Umbilical cord (tissue), 2 donors: ENCODE measurements around the gene CYP39A1. TPM values are rescaled to one million over a fixed set of nuclear protein-coding genes. Genes with fewer than 3 reads are reported as not detected.

Experiments used
- DNase-seq: peaks from one replicate; pipeline ENCODE4 v3.0.0-alpha.2; 2015; ENCODE audit warnings: low spot score
- total RNA-seq: library from RNA; depleted of rRNA; stranded (reverse); fragments of >200 nt; gene quantifications from one replicate; pipeline ENCODE4 v1.2.3, GENCODE V29; 2014; ENCODE audit warnings: low replicate concordance; ENCODE audit not compliant: insufficient read depth

Gene CYP39A1, protein sequence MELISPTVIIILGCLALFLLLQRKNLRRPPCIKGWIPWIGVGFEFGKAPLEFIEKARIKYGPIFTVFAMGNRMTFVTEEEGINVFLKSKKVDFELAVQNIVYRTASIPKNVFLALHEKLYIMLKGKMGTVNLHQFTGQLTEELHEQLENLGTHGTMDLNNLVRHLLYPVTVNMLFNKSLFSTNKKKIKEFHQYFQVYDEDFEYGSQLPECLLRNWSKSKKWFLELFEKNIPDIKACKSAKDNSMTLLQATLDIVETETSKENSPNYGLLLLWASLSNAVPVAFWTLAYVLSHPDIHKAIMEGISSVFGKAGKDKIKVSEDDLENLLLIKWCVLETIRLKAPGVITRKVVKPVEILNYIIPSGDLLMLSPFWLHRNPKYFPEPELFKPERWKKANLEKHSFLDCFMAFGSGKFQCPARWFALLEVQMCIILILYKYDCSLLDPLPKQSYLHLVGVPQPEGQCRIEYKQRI
- total RNA-seq: 11.8 TPM

- DNase-seq: peak; percentile 94
Measured at GRCh38 chr6:46652603-46653438, at the start of gene CYP39A1, which contains the start of gene SLC25A27. TSS of gene CYP39A1 (minus strand) at chr6:46652818. CDS start at chr6:46652582, 236 bp downstream. TSS of gene SLC25A27 (plus strand) at chr6:46652975. CDS start at chr6:46653193, 218 bp downstream.

DNA sequence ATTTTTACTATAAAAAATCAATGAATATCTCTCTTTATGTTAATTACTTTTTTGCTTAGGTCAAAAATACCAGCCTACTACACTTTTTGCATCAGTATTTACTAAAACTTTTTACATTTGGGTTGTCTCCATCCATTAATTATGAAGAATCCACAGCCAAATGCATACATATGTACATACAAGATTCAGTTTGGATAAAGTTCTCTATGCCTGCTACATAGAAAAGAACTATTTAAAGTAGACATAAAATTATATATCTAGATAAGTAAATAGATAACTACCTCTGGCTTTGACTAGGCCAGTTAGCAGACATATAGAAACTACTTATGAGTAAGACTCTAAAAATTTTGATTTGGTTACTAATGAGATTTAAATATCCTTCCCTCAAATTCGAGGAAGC, 47.4 kb upstream of the CYP39A1 start:
- no peak for DNase-seq

GRCh38 chr6:46690911-46691451, 38.4 kb upstream of the CYP39A1 start:
- DNase-seq: no peak

GRCh38 chr6:46690141-46690755, 37.6 kb upstream of the CYP39A1 start:
- no peak for DNase-seq

DNA sequence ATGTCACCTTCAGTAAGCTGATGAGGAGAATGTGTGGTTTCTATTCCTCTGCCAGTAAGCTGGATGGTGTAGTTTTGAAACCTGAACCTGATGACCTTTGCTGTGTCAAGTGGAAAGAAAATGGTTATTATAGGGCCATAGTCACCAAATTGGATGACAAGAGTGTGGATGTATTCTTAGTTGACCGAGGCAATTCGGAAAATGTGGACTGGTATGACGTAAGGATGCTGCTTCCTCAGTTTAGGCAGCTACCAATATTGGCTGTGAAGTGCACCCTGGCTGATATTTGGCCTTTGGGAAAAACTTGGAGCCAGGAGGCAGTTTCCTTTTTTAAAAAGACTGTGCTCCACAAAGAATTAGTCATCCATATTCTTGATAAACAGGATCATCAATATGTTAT, 37.0 kb upstream of the CYP39A1 start:
- no peak for DNase-seq

DNA sequence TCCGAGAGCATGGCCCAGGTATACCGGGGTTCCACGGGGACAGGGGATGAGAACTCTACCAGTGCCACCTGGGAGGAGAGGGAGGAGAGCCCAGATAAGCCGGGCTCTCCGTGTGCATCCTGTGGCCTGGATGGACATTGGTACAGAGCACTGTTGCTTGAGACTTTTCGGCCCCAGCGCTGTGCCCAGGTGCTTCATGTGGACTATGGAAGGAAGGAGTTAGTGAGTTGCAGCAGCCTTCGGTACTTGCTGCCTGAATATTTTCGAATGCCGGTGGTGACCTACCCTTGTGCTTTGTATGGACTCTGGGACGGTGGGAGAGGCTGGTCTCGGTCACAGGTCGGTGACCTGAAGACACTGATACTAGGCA, 36.3 kb upstream of the CYP39A1 start:
- no peak for DNase-seq

GRCh38 chr6:46688117-46688965, 35.7 kb upstream of the CYP39A1 start:
- no peak for DNase-seq

DNA sequence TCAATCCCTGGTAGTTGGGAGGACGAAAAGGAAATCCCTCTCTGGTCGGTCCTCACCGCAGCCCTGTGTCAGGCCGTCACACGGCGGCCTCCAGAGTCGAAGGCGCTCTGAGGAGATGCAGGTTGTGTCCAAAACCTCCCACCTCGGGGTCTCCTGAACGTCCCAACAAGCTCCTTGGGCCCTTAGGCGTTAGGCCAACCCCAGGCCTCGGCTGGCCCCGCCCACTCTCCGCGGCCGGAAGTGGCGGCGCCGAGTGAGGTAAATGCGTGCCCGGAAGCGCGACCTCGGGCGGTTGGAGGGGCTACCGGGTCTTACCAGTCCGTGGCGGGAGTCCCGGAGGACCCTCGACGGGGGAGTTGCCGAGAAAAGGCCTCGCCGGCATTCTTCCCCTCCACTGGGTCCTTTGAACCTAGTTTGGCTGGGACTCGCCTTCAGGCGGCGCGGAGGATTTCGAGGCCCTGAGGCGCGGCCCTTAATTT, 35.0 kb upstream of the CYP39A1 start, which contains the start of gene TDRD6:
Gene TDRD6 (plus strand): TSS at position 267 of the 479 bp plus-strand sequence. CDS start 244 bp downstream, outside the sequence.
- no peak for DNase-seq

DNA sequence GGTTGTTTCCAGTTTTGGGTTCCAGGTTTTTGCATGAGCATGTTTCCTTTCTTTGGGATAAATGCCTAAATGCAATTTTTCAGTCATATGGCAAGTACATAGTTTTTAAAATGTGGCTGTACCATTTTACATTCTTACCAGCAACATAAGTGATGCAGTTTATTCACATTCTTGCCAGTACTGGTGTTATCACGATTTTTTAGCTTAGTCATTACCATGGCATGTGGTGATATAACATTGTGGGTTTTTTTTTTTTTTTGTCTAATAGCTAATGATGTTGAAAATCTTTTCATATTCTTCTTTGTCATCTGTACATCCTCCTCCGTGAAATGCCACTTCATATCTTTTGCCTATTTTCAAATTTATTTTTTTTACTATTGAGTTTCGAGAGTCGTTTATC, 32.2 kb upstream of the CYP39A1 start:
- no peak for DNase-seq

DNA sequence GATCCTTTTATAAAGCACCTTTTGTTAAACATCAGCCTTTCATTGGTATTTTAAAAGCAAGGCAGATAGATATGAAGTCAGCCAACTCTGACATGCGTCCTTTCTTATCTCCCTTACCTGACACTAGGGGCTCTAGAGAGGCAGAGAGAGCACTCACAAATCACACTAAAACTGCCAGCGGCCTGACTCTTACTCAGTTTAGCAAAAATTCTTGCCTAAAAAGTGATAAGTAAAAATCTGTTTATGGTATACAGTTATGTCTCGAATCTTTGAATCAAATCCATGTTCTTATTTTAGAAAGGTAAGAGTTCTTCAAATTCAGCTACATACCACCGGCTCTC, 24.7 kb upstream of the CYP39A1 start:
- DNase-seq: no peak

- no peak for DNase-seq
Measured at GRCh38 chr6:46676604-46677313, 24.1 kb upstream of the CYP39A1 start.

DNA sequence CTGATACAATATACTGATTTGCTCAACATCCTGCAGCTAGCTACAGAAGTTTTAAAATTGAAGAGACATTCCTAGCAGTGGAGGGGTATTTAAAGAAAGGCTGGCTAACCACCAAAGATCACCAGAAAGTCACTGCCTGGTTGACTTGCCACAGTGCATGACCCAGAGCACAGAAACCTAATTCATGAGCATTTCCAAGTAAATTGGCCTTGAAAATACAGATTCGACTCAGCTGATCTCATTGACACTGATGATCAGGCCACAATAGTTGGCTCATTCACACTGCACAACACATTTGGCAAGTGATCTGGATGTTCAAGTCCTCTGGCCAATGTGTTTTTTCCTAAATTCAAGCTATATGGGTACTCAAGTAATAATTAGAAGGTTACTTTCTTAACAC, 21.8 kb upstream of the CYP39A1 start:
- DNase-seq: no peak

GRCh38 chr6:46667377-46667776, 14.8 kb upstream of the CYP39A1 start:
- DNase-seq: no peak

GRCh38 chr6:46661483-46661882, 8.9 kb upstream of the CYP39A1 start:
- DNase-seq: no peak

- no peak for DNase-seq
Measured at GRCh38 chr6:46657642-46658041, 5.0 kb upstream of the CYP39A1 start.

DNA sequence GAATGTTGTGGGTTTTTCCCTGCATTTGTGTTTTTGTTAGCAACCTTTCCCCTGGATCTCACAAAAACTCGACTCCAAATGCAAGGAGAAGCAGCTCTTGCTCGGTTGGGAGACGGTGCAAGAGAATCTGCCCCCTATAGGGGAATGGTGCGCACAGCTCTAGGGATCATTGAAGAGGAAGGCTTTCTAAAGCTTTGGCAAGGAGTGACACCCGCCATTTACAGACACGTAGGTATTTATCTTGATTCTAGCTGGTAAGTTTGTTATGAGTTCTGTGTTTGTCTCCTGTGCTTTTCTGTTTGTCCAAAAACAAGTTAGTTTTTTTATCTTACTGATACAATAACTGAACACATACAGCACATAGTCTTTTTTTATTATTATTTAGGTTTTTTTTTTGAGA, 3.2 kb upstream of the CYP39A1 start:
- peak; percentile 3 for DNase-seq

DNA sequence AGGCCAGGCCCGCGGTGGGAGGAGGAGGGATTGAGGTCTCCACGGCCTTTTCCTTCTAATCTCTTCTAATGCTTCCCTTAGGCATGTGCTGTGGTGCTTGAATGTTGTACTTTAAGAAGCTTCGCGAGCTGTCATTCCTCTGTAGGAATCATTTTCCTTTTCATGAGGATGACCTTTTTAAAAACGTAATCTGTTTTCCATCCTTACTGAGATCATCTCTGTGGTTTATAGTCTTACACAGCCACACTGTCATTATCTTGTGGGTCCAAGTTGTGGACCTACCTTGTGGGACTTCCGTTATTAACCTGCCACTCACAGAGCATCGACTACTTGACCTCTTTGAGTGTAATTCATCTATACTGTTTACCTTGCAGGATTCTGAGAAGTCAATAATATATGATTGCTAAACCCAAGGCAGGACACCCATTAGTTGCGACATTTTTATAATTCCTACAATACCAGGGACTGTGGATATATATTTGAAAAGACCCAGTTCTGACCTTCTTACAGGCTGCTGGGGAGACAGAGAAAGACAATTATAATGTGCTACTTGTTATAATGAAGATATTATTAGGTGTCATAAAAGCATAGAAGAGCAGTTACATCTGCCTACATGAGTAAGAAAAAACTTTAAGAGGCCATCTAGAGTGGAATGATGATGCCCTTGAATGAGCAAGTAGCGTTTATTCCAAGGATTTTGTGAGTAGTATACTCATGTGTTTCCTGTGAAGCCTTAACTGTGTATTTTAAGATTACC, 999 bp upstream of the CYP39A1 start:
- no peak for DNase-seq

DNA sequence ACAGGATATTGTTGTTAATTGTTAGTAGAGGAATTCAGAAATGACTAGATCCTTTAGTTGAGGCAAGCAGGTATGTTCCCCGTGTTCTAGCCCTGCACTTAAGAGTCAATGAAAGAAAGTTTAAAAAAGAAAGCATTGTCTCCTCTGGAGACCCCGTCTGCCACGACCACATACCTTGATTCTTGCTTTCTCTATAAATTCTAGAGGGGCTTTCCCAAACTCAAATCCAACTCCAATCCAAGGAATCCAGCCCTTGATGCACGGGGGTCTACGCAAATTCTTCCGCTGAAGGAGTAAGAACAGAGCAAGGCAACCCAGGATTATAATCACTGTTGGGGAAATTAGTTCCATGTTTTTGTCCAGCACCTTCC, 401 bp downstream of the CYP39A1 start:
- peak; percentile 3 for DNase-seq

DNA sequence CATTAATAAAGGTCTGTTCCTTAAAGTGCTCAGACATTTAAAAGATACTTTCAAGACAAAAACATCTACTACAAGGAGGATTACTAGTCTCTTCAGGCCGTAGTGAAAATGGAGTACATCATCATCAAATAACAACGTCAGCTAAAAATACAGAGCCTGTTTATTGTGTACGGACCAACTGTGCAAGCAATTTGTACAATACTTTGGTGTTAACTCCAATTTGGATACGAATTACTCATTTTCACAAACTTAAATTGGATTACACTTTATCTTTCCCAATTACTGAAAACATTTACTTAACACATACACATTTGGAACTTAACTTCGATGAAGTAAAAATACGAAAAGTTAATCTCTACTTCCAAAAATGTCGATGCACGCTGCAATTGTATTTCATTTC, 802 bp downstream of the CYP39A1 start:
- DNase-seq: peak; percentile 3
